ENCODE results near the gene COL17A1.

Gene COL17A1

GRCh38 chr10:104046651-104047050, 39.0 kb downstream of the COL17A1 start:
- DNase-seq = no peak

- peak; percentile 59 to 71 for DNase-seq
Measured at GRCh38 chr10:104045151-104046089, 40.3 kb downstream of the COL17A1 start.

GRCh38 chr10:104043854-104044253, 41.8 kb downstream of the COL17A1 start:
- DNase-seq = no peak

DNA sequence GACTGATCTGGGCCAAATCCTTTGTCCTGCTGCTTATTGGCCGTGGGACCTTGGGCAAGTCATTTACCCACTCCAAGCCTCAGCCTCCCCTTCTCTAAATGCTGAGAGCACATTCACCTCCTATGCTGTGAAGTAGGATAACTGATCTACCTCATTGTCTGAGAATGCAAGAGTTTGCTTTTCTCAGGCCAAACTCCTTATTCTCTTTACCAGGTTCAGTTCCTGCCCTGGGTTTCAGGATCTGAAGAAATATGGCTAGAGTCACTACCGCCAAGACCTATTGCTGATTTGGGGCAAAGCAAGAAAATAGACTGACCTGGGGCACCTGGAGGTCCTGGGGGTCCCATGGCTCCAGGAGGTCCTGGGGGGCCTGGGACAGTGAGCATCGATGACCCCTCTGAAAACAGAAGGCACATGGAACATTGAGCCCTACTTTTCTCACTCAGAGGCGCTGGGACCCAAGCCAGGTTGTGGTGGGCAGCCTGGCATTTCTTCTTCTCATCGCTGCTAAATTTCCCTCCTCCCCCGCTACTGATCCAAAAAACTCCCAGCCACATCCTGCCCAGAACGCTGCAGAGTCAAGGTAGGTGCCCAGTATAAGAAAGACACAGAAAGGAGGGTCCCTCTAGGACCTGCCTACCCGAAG, 42.4 kb downstream of the COL17A1 start:
- DNase-seq = no peak

GRCh38 chr10:104041891-104042535, 43.7 kb downstream of the COL17A1 start:
- DNase-seq = no peak

- DNase-seq = no peak
Measured at GRCh38 chr10:104040862-104041789, 44.6 kb downstream of the COL17A1 start.

DNA sequence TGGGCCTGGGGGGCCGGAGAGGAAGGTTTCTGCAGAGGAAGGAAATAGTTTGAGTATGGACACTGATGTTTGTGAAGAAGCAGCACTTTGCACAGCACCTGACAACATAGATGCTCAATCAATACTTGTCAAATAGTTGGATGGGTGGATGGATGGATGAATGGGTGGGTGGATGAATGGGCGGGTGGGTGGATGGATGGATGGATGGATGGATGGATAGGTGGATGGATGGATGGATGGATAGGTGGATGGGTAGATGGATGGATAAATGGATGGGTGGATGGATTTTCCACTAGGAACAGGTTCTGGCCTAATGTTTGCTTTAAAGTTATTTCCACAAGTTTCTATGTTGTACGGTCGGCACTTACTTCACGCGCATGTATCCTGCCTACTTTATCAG, 45.3 kb downstream of the COL17A1 start:
- no peak for DNase-seq

- no peak for DNase-seq
Measured at GRCh38 chr10:104038958-104039752, 46.5 kb downstream of the COL17A1 start.

GRCh38 chr10:104038537-104038936, 47.1 kb downstream of the COL17A1 start:
- DNase-seq = no peak

DNA sequence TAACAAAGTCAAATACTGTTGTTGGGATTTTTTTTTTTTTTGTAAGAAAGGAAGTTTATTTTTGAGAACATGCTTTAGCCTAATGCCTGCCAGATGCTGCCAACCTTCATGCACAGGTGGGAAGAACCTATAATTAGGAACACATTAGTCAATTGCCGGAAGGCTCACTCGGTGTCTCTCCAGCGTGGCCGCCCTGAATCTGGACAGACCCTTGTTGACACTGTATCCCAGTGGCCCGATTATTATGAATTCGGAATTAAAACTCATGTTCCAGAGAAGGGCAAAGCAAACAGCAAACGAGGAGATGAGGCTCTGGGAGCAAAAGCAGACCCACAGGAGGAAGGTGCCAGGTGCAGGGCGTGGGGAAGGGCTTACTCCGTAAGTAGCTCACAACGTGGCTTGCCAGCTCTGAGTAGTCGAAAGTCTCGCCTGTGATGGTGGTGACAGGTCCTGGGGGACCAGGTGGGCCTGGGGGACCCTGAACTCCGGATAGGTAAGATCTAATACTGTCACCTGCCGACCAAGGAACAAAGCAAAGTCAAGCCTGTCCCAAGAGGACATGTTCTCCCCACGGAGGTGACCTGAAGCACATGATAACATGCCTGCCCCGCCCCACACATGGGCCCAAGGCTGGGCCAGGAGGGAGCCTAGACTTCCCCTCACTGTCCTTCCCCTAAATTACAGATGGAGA, 48.3 kb downstream of the COL17A1 start:
- DNase-seq = no peak

GRCh38 chr10:104036518-104037260, 49.0 kb downstream of the COL17A1 start:
- DNase-seq = no peak

- no peak for DNase-seq
Measured at GRCh38 chr10:104036069-104036384, 49.7 kb downstream of the COL17A1 start.

GRCh38 chr10:104035194-104036068, 50.2 kb downstream of the COL17A1 start:
- no peak for DNase-seq

DNA sequence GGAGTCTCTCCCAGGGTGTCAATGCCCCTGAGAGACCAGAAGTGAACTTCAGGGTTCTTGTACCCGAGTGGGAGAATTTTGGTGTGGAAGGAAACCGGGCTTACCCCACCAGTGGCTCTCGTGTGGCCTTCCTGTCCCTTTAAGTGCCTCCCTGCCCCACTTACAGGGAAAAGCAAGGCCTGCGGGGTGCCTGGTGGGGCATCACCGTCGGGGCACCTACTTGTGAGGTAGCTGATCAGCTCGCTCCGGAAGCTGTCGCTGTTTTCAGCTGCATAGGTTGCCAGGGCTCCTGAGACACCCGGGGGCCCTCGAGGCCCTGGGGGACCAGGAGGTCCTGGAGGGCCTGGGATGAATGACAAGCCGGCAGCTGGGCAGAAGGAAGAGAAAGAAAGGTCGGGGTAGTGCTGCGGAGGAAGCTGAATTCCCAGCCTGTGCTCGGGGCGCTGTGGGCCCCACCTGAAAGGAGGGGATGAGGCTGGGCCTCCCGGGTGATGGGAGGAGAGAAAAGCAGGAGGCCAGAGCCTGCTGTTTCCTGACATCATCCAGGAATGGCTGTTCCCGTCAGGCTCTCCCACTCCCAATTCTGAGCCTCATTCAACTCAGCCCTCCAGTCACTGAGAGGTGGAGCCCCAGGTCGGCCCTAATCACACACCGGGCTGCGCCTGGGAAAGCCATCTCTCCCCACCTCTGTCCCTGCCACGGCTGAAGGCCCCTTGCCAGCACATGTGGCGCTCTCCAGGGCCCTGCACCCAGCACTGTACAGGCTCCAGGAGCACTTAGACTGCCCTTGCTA, 51.1 kb downstream of the COL17A1 start:
- DNase-seq = no peak

DNA sequence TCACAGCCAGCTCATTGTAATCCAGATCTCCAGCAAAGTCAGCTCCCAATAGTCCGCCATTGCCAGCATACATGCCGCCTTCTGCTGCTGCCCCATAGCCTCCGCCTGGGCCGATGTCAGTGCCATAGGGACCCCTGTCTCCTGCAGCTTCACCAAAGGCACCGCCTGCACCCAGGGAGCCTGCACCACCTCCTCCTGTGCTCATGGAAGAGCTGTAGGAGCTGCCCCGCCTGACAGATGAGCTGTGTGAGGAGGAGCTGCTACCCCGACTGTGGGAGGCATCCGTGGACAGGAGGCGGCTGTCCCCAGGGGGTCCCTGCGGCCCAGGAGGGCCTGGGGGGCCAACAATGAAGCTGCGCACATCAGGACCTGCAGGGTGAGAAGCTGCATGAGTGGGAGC, 51.7 kb downstream of the COL17A1 start:
- no peak for DNase-seq

DNA sequence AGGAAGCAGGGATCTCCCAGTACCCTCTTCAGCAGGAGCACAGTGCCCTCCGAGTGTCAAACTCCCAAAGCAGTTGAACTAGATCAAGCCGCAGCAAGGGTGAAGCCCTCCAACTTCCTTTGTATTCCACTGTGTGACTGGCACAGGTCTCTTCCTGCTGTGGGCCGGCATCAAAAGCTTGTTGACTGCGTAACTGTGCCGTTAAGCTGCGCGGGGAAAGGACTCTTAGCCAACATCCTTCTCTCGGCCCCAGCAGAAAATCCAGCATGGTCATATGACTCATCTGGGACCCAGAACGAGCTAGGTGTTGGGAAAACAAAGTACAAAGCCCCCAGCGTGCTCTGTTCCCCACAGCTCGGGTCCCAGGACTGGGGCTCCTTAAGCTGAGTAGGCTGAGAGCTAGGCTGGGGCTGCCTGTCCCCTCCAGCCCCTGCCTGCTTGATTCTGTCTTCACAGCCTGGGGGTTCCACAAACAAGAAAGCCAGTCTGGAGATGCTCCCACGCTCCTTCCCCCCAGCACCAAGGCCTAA, 52.2 kb downstream of the COL17A1 start:
- no peak for DNase-seq

DNA sequence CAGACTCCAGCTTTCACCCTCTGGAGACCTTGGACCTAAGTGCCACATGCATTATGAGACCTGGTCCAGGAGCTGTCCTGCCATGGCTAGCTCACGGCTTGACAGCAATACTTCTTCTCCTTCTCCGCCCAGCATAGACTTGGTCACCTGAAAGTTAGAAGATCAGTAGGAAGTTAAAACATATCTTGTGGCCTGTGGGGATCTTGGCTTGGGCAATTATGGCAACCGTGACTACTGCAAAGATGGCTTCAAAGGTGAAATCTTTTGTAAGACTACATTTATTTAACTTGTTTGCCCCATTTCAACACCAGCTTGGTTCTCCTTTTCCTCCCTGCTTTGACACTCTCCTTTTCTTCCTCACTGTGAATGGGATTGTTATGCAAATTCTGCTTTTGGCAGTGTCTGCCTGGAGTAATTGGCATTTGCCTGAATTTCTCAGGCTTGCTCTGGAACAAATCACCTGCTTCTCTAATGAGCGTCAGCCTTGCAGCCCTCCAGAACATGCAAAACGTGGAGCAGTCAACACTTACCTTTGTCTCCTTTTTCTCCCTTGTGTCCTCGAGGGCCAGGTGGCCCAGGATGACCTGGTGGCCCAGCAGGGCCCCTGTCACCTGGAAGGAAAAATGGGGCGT, 53.4 kb downstream of the COL17A1 start:
- peak in 1 of 2 donors; percentile 48 for DNase-seq

DNA sequence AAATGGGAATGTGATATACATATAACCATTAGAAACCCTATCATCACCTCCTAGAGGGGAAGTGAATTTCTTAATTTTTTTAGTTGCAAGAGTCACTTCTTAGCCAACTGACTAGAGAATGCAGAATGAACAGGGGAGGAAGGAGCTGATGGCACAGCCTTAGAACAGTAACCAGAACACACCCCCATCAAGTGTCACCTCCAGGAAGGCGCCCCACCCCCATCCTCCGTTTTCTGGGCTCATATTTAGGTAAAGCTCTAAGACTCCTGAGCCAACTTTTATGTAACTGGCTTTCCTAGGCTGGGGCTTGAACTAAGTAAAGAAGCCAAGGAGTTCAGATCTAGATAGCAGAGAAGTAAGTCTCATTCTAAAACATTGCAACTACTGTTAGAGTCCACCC, 54.0 kb downstream of the COL17A1 start:
- DNase-seq = no peak

Measured in hippocampal formation (tissue), 2 donors.